ENCODE results near the gene TFAP2E. TPM values are rescaled to one million over a fixed set of nuclear protein-coding genes. Genes with fewer than 3 reads are reported as not detected.
"Not testable (repeated sequence)": the region's sequence is repeated elsewhere in the genome, so short reads cannot be mapped to it uniquely, and the experiment has no call there.

TFAP2E gene
- total RNA-seq, 1 experiment from 2014 or later, result 0.26 TPM

- Histone ChIP-seq H3K27me3 (ENCODE audit: low read length) (no peaks in the 10 kb centered on the region), H3K9me3 (ENCODE audit: low read length) (no peaks in the 10 kb centered on the region), H2AFZ (ENCODE audit: low read length) (no peak overlapping the region), H3K4me3 (ENCODE audit: low read length) (no peak overlapping the region), H3K4me2 (ENCODE audit: low read length) (no peak overlapping the region), H3K27ac (ENCODE audit: low read length) (no peak overlapping the region), H3K9ac (ENCODE audit: low read length) (no peak overlapping the region), H3K9me2 (replicated peaks; ENCODE audit: low read length) (no peaks in the 10 kb centered on the region), H4K20me1 (ENCODE audit: low read length) (no peaks in the 10 kb centered on the region), H3K36me3 (ENCODE audit: low read depth, low read length) (no peaks in the 10 kb centered on the region), H3K4me1 (ENCODE audit: insufficient read depth, low read length) (no peaks in the 10 kb centered on the region), H3K79me2 (ENCODE audit: low read length) (no peaks in the 10 kb centered on the region), H3F3A (ENCODE audit: low read length, unreplicated experiment) (no peaks in the 10 kb centered on the region)
- no peak for ATAC-seq
- DNase-seq, result no peak
- POLR2A ChIA-PET (ENCODE audit: unreplicated experiment), result no interaction called here
- TF ChIP-seq EZH2 (IDR thresholded peaks at IDR 0.05; ENCODE audit: low read length, unreplicated experiment) (no peak), CTCF (conservative IDR thresholded peaks at IDR 0.05; ENCODE audit: low read depth, low read length) (no peak), EZH2phosphoT487 (IDR thresholded peaks at IDR 0.05; ENCODE audit: borderline replicate concordance, low read length) (no peak)
- no TSS peak for BruUV-seq (replicated peaks)
- intact Hi-C loops (cut with micrococcal nuclease), result no loop called here
- CTCF ChIA-PET, result no interaction called here
Measured at GRCh38 chr1:35585281-35585680, 12.2 kb downstream of the TFAP2E start.

- CTCF ChIA-PET; intact Hi-C loops (cut with micrococcal nuclease); H3K4me3 ChIP-seq (ENCODE audit: low read length): not testable (repeated sequence)
Measured at GRCh38 chr1:35585805-35586204, 12.7 kb downstream of the TFAP2E start.

GRCh38 chr1:35586808-35587207, 13.7 kb downstream of the TFAP2E start:
- Histone ChIP-seq H3K27me3 (ENCODE audit: low read length) (no peaks in the 10 kb centered on the region), H4K20me1 (ENCODE audit: low read length) (no peaks in the 10 kb centered on the region), H3F3A (ENCODE audit: low read length, unreplicated experiment) (no peaks in the 10 kb centered on the region), H3K9ac (ENCODE audit: low read length) (no peak overlapping the region), H3K4me3 (ENCODE audit: low read length) (no peak overlapping the region), H3K9me3 (ENCODE audit: low read length) (no peaks in the 10 kb centered on the region), H3K9me2 (replicated peaks; ENCODE audit: low read length) (no peaks in the 10 kb centered on the region), H3K27ac (ENCODE audit: low read length) (no peak overlapping the region), H3K4me1 (ENCODE audit: insufficient read depth, low read length) (no peaks in the 10 kb centered on the region), H2AFZ (ENCODE audit: low read length) (no peak overlapping the region), H3K79me2 (ENCODE audit: low read length) (no peaks in the 10 kb centered on the region), H3K4me2 (ENCODE audit: low read length) (no peak overlapping the region), H3K36me3 (ENCODE audit: low read depth, low read length) (no peaks in the 10 kb centered on the region)
- intact Hi-C loops (cut with micrococcal nuclease), result no loop called here
- POLR2A ChIA-PET (ENCODE audit: unreplicated experiment), result no interaction called here
- no TSS peak for BruUV-seq (replicated peaks)
- CTCF ChIA-PET, result no interaction called here
- no peak for DNase-seq
- no peak for ATAC-seq
- no peak for TF ChIP-seq CTCF (conservative IDR thresholded peaks at IDR 0.05; ENCODE audit: low read depth, low read length)
- TF ChIP-seq EZH2 (IDR thresholded peaks at IDR 0.05; ENCODE audit: low read length, unreplicated experiment), result no peak
- TF ChIP-seq EZH2phosphoT487 (IDR thresholded peaks at IDR 0.05; ENCODE audit: borderline replicate concordance, low read length), result no peak

More at GRCh38 chr1:35585805-35586204, 12.7 kb downstream of the TFAP2E start:
- H3K9ac ChIP-seq (ENCODE audit: low read length); H3K27me3 ChIP-seq (ENCODE audit: low read length); H3F3A ChIP-seq (ENCODE audit: low read length, unreplicated experiment); DNase-seq; H4K20me1 ChIP-seq (ENCODE audit: low read length); H2AFZ ChIP-seq (ENCODE audit: low read length); H3K27ac ChIP-seq (ENCODE audit: low read length); H3K36me3 ChIP-seq (ENCODE audit: low read depth, low read length); H3K4me2 ChIP-seq (ENCODE audit: low read length); ATAC-seq; H3K79me2 ChIP-seq (ENCODE audit: low read length); BruUV-seq (replicated peaks); H3K9me2 ChIP-seq (replicated peaks; ENCODE audit: low read length); H3K4me1 ChIP-seq (ENCODE audit: insufficient read depth, low read length); POLR2A ChIA-PET (ENCODE audit: unreplicated experiment); H3K9me3 ChIP-seq (ENCODE audit: low read length): not testable (repeated sequence)

All from PC-3 (cell line).